Gastrocnemius medialis (tissue), 4 donors: Measurements from ENCODE around the gene ME1. TPM values are rescaled to one million over a fixed set of nuclear protein-coding genes. Genes with fewer than 3 reads are reported as not detected.

Experiments
- ATAC-seq, 2 donors: fragments of 150-250 bp; one replicate each; pipeline ENCODE4 v1.9.1; 2016
- DNase-seq, 2 donors: peaks; one replicate each; pipeline ENCODE4 v3.0.0-alpha.2; 2019
- H3K27ac ChIP-seq, 4 donors: fragments of 200-600 bp; sonication (generic); 1 replicate in 1 of 4; 2 replicates in 3 of 4; pipeline ENCODE4 v1.5.1; 2016 to 2018; ENCODE audit warnings: mild to moderate bottlenecking in 2 of 4, moderate library complexity in 1 of 4
- H3K27me3 ChIP-seq, 3 donors: fragments of 200-600 bp; sonication (generic) in 2 of 3; 1 replicate in 1 of 3; 2 replicates in 2 of 3; pipeline versions ENCODE4 v1.5.1 to v1.6.0; 2016 to 2019; ENCODE audit warnings: mild to moderate bottlenecking in 1 of 3, moderate library complexity in 1 of 3
- H3K36me3 ChIP-seq, 2 donors: fragments of 200-600 bp; sonication (generic) in 1 of 2; one replicate each; pipeline ENCODE4 v1.5.1; 2017 to 2018
- H3K4me1 ChIP-seq, 2 donors: fragments of 200-600 bp; sonication (generic) in 1 of 2; one replicate each; pipeline ENCODE4 v1.5.1; 2016 to 2017; ENCODE audit warnings: mild to moderate bottlenecking in 2 of 2
- H3K4me3 ChIP-seq, 4 donors: fragments of 200-600 bp; sonication (generic) in 3 of 4; 1 replicate in 1 of 4; 2 replicates in 3 of 4; pipeline ENCODE4 v1.5.1; 2016 to 2019; ENCODE audit warnings: mild to moderate bottlenecking in 2 of 4
- H3K9me3 ChIP-seq, 3 donors: fragments of 200-600 bp; sonication (generic) in 2 of 3; 1 replicate in 1 of 3; 2 replicates in 2 of 3; pipeline ENCODE4 v1.5.1; 2016 to 2019
- CTCF ChIP-seq, 5 experiments: fragments of 450-650 bp in 3 of 5; fragments of 200-600 bp in 2 of 5; sonication (generic) in 2 of 5; IDR thresholded peaks in 4 of 5; conservative IDR thresholded peaks in 1 of 5; 1 replicate in 4 of 5; 2 replicates in 1 of 5; pipeline ENCODE4 v1.5.1; 2016 to 2019; ENCODE audit warnings: antibody characterized with exemption in 5 of 5, mild to moderate bottlenecking in 3 of 5, moderate library complexity in 3 of 5
- POLR2A ChIP-seq, 2 donors: fragments of 450-650 bp; IDR thresholded peaks; one replicate each; pipeline ENCODE4 v1.6.1; 2017; ENCODE audit warnings: antibody characterized with exemption in 2 of 2, mild to moderate bottlenecking in 2 of 2, moderate library complexity in 2 of 2
- in situ Hi-C, 4 donors: fragments of 200-750 bp; cut with MboI; loops; one replicate each; pipeline versions ENCODE4 v1.15.0 to v1.8.0; 2017; ENCODE audit warnings: low sequenced_read_pairs in 4 of 4
- intact Hi-C: fragments of 100-400 bp; cut with DNase I; formaldehyde crosslinking; loops from one replicate; pipeline ENCODE4 v1.15.1; 2023; ENCODE audit warnings: low total_unique reads
- total RNA-seq, 4 donors: library from RNA; depleted of rRNA; stranded (reverse); fragments of >200 nt; gene quantifications; one replicate each; pipeline versions ENCODE4 v1.1.0 to v1.2.3, GENCODE V29; 2016

Gene ME1
- total RNA-seq, 4 donors from 2014 or later = 15.6 to 36.8 (median 25.4) TPM

- no peak for DNase-seq
- Histone ChIP-seq H3K36me3 (no peaks in the 10 kb centered on the region), H3K4me1 (peaks cover 0 to 11% of the 10 kb centered on the region in 2 donors), H3K27ac (no peak overlapping the region), H3K27me3 (no peaks in the 10 kb centered on the region), H3K9me3 (no peaks in the 10 kb centered on the region), H3K4me3 (no peak overlapping the region)
- in situ Hi-C loops = no loop called here
- intact Hi-C loops = no loop called here
- TF ChIP-seq CTCF (IDR thresholded peaks at IDR 0.05 in 4 of 5, conservative IDR thresholded peaks at IDR 0.05 in 1 of 5) (no peak), POLR2A (IDR thresholded peaks at IDR 0.05) (no peak)
- ATAC-seq = no peak
Measured at GRCh38 chr6:83378621-83379388, 52.0 kb downstream of the ME1 start.

GRCh38 chr6:83371423-83371822 is 59.4 kb downstream of the ME1 start:
- Histone ChIP-seq H3K4me1 (peaks cover 7 to 19% of the 10 kb centered on the region in 2 donors), H3K27ac (no peak overlapping the region), H3K36me3 (no peaks in the 10 kb centered on the region), H3K4me3 (no peak overlapping the region), H3K9me3 (no peaks in the 10 kb centered on the region), H3K27me3 (no peaks in the 10 kb centered on the region)
- ATAC-seq (no peak), DNase-seq (no peak)
- in situ Hi-C loops = no loop called here
- intact Hi-C loops = no loop called here
- TF ChIP-seq CTCF (IDR thresholded peaks at IDR 0.05 in 4 of 5, conservative IDR thresholded peaks at IDR 0.05 in 1 of 5) (no peak), POLR2A (IDR thresholded peaks at IDR 0.05) (no peak)

- TF ChIP-seq POLR2A (IDR thresholded peaks at IDR 0.05) = no peak
- no peak for TF ChIP-seq CTCF (IDR thresholded peaks at IDR 0.05 in 4 of 5, conservative IDR thresholded peaks at IDR 0.05 in 1 of 5)
- intact Hi-C loops (no loop called here), in situ Hi-C loops (no loop called here)
- Histone ChIP-seq H3K4me3 (no peak overlapping the region), H3K27ac (no peak overlapping the region), H3K36me3 (no peaks in the 10 kb centered on the region), H3K27me3 (no peaks in the 10 kb centered on the region), H3K9me3 (no peaks in the 10 kb centered on the region), H3K4me1 (peaks cover 15 to 28% of the 10 kb centered on the region in 2 donors)
- DNase-seq (no peak), ATAC-seq (no peak)
Measured at GRCh38 chr6:83370567-83370966, 60.3 kb downstream of the ME1 start.

GRCh38 chr6:83369692-83370091 is 61.2 kb downstream of the ME1 start:
- ATAC-seq (no peak), DNase-seq (no peak)
- Histone ChIP-seq H3K9me3 (no peaks in the 10 kb centered on the region), H3K4me3 (no peak overlapping the region), H3K27me3 (no peaks in the 10 kb centered on the region), H3K27ac (no peak overlapping the region), H3K4me1 (peaks cover 17 to 34% of the 10 kb centered on the region in 2 donors), H3K36me3 (no peaks in the 10 kb centered on the region)
- in situ Hi-C loops = no loop called here
- TF ChIP-seq POLR2A (IDR thresholded peaks at IDR 0.05) (no peak), CTCF (IDR thresholded peaks at IDR 0.05 in 4 of 5, conservative IDR thresholded peaks at IDR 0.05 in 1 of 5) (no peak)
- intact Hi-C loops = no loop called here
